ENCODE measurements around the gene DNAJC11. TPM values are rescaled to one million over a fixed set of nuclear protein-coding genes. Genes with fewer than 3 reads are reported as not detected.
A peak's percentile ranks its signal among the peaks of the same experiment; 100 is the strongest.

The DNAJC11 gene
- total RNA-seq, 3 donors from 2014 or later = 23.0 to 30.5 (median 25.6) TPM

- no peak for TF ChIP-seq POLR2AphosphoS5 (IDR thresholded peaks at IDR 0.05)
- TF ChIP-seq CTCF (IDR thresholded peaks at IDR 0.05) = peak in 2 of 3 donors; percentile 47 to 48
- Histone ChIP-seq H3K36me3 (peaks cover 6% of the 10 kb centered on the region), H3K27me3 (no peaks in the 10 kb centered on the region), H3K4me3 (no peak overlapping the region), H3K4me1 (no peaks in the 10 kb centered on the region), H3K27ac (no peak overlapping the region), H3K9me3 (no peaks in the 10 kb centered on the region)
- intact Hi-C loops (cut with DNase I; ENCODE audit: low total_unique reads) = no loop called here
- DNase-seq (ENCODE audit: low spot score in 2 of 2) = peak in 1 of 2 donors; percentile 51
Measured at GRCh38 chr1:6634371-6635052, 67.1 kb downstream of the DNAJC11 start.

GRCh38 chr1:6632588-6633514 is 68.8 kb downstream of the DNAJC11 start:
- H3K36me3 ChIP-seq = peaks cover 11% of the 10 kb centered on the region
- no peak overlapping the region for H3K27ac ChIP-seq
- no peaks in the 10 kb centered on the region for H3K9me3 ChIP-seq
- H3K4me3 ChIP-seq = no peak overlapping the region
- TF ChIP-seq CTCF (IDR thresholded peaks at IDR 0.05) = no peak
- TF ChIP-seq POLR2AphosphoS5 (IDR thresholded peaks at IDR 0.05) = no peak
- TF ChIP-seq POLR2A (IDR thresholded peaks at IDR 0.05) = no peak
- DNase-seq (ENCODE audit: low spot score in 2 of 2) = no peak
- intact Hi-C loops (cut with DNase I; ENCODE audit: low total_unique reads) = no loop called here
- no peaks in the 10 kb centered on the region for H3K4me1 ChIP-seq
- H3K27me3 ChIP-seq = no peaks in the 10 kb centered on the region

- no peak overlapping the region for H3K27ac ChIP-seq
- no peaks in the 10 kb centered on the region for H3K27me3 ChIP-seq
- TF ChIP-seq CTCF (IDR thresholded peaks at IDR 0.05) (no peak), POLR2A (IDR thresholded peaks at IDR 0.05) (no peak)
- no peaks in the 10 kb centered on the region for H3K9me3 ChIP-seq
- intact Hi-C loops (cut with DNase I; ENCODE audit: low total_unique reads) = no loop called here
- no peak overlapping the region for H3K4me3 ChIP-seq
- H3K4me1 ChIP-seq = peaks cover 0 to 6% of the 10 kb centered on the region in 2 donors
- no peak for DNase-seq (ENCODE audit: low spot score in 2 of 2)
- H3K36me3 ChIP-seq = peaks cover 11% of the 10 kb centered on the region
Measured at GRCh38 chr1:6631058-6631457, 70.6 kb downstream of the DNAJC11 start.

- TF ChIP-seq CTCF (IDR thresholded peaks at IDR 0.05) = no peak
- TF ChIP-seq POLR2AphosphoS5 (IDR thresholded peaks at IDR 0.05) = no peak
- no peak for TF ChIP-seq POLR2A (IDR thresholded peaks at IDR 0.05)
- H3K4me1 ChIP-seq = peaks cover 0 to 9% of the 10 kb centered on the region in 2 donors
- H3K36me3 ChIP-seq = peaks cover 11% of the 10 kb centered on the region
- intact Hi-C loops (cut with DNase I; ENCODE audit: low total_unique reads) = no loop called here
- no peak overlapping the region for H3K27ac ChIP-seq
- no peak for DNase-seq (ENCODE audit: low spot score in 2 of 2)
- no peaks in the 10 kb centered on the region for H3K9me3 ChIP-seq
- no peaks in the 10 kb centered on the region for H3K27me3 ChIP-seq
- H3K4me3 ChIP-seq = no peak overlapping the region
Measured at GRCh38 chr1:6630027-6630426, 71.6 kb downstream of the DNAJC11 start.

- H3K27me3 ChIP-seq = no peaks in the 10 kb centered on the region
- TF ChIP-seq POLR2AphosphoS5 (IDR thresholded peaks at IDR 0.05) (no peak), POLR2A (IDR thresholded peaks at IDR 0.05) (no peak), CTCF (IDR thresholded peaks at IDR 0.05) (no peak)
- DNase-seq (ENCODE audit: low spot score in 2 of 2) = no peak
- intact Hi-C loops (cut with DNase I; ENCODE audit: low total_unique reads) = loop anchor here (10.0 kb wide), 1 partner anchor 74 kb away; the partner anchor contains the start of genes NOL9 and TAS1R1
- peaks cover 11% of the 10 kb centered on the region for H3K36me3 ChIP-seq
- H3K4me3 ChIP-seq = no peak overlapping the region
- H3K27ac ChIP-seq = no peak overlapping the region
- H3K4me1 ChIP-seq = peaks cover 0 to 9% of the 10 kb centered on the region in 2 donors
- no peaks in the 10 kb centered on the region for H3K9me3 ChIP-seq
Measured at GRCh38 chr1:6628971-6629479, 72.6 kb downstream of the DNAJC11 start.

Data from breast epithelium (tissue), 4 donors.